IMR-90 (cell line): ENCODE data around the gene PHKB. TPM values are rescaled to one million over a fixed set of nuclear protein-coding genes. Genes with fewer than 3 reads are reported as not detected.

Experiments
- ATAC-seq: fragments of 200-7000 bp; cut with Tn5 transposase; 2 replicates; pipeline ENCODE4 v1.9.1; 2020; ENCODE audit warnings: low read depth, mild to moderate bottlenecking, moderate library complexity
- BruUV-seq: library from RNA; stranded (reverse); fragments of 400-500 nt; replicated peaks from 2 replicates; lab custom pipeline; 2021; lab: Mats Ljungman, UMichigan
- CTCF ChIA-PET: fragments of 300-600 bp; formaldehyde crosslinking; extraction: SDS; loops from one replicate; lab custom pipeline; 2021; ENCODE audit warnings: antibody characterized with exemption; lab: Yijun Ruan, JAX
- POLR2A ChIA-PET: fragments of 300-600 bp; sonication (Branson Sonifier 250); formaldehyde crosslinking; loops from one replicate; lab custom pipeline; 2022; ENCODE audit warnings: antibody characterized with exemption; ENCODE audit not compliant: unreplicated experiment; lab: Charles Lee
- DNase-seq: peaks from one replicate; pipeline ENCODE4 v3.0.0; 2013
- H2AFZ ChIP-seq: replicated peaks from 2 replicates; pipeline ENCODE3; 2013; ENCODE audit warnings: low read length, mild to moderate bottlenecking; ENCODE audit not compliant: poor library complexity
- H2AK5ac ChIP-seq: 2 replicates; pipeline ENCODE4 v1.6.1; 2013; ENCODE audit warnings: low read depth, low read length, inconsistent platforms
- H2AK9ac ChIP-seq: replicated peaks from 2 replicates; pipeline ENCODE3; 2013; ENCODE audit warnings: mild to moderate bottlenecking, low read depth, low read length, moderate library complexity; ENCODE audit not compliant: poor library complexity
- H2BK120ac ChIP-seq: 2 replicates; pipeline ENCODE4 v1.6.1; 2013; ENCODE audit warnings: low read depth, low read length, inconsistent platforms
- H2BK15ac ChIP-seq: 3 replicates; pipeline ENCODE4 v1.6.1; 2013; ENCODE audit warnings: low read depth, low read length, inconsistent platforms
- H2BK20ac ChIP-seq: 2 replicates; pipeline ENCODE4 v1.6.1; 2013; ENCODE audit warnings: low read depth, mild to moderate bottlenecking, inconsistent platforms, low read length, moderate library complexity
- H2BK5ac ChIP-seq: 2 replicates; pipeline ENCODE4 v1.6.1; 2013; ENCODE audit warnings: mild to moderate bottlenecking, low read depth, low read length, inconsistent platforms; ENCODE audit not compliant: poor library complexity, severe bottlenecking
- H3K14ac ChIP-seq: replicated peaks from 2 replicates; pipeline ENCODE4 v1.6.1; 2013; ENCODE audit warnings: low read depth, low read length, inconsistent platforms
- H3K18ac ChIP-seq: 2 replicates; pipeline ENCODE4 v1.6.1; 2013; ENCODE audit warnings: low read depth, low read length, control low read depth
- H3K23ac ChIP-seq: 2 replicates; pipeline ENCODE4 v1.6.1; 2013; ENCODE audit warnings: low read depth, low read length, inconsistent platforms
- H3K27ac ChIP-seq: 2 replicates; pipeline ENCODE4 v1.5.1; 2013; ENCODE audit warnings: mild to moderate bottlenecking, control low read depth, low read length; ENCODE audit not compliant: insufficient read depth
- H3K27me3 ChIP-seq: 2 replicates; pipeline ENCODE4 v1.6.1; 2013; ENCODE audit warnings: low read length; ENCODE audit not compliant: control insufficient read depth, insufficient read depth
- H3K36me3 ChIP-seq: 2 replicates; pipeline ENCODE4 v1.6.1; 2013; ENCODE audit warnings: low read length, mixed read lengths; ENCODE audit not compliant: control insufficient read depth, insufficient read depth
- H3K4ac ChIP-seq: 2 replicates; pipeline ENCODE4 v1.6.1; 2013; ENCODE audit warnings: low read depth, low read length, inconsistent platforms
- H3K4me1 ChIP-seq: 2 replicates; pipeline ENCODE4 v1.6.1; 2013; ENCODE audit warnings: low read length, mixed read lengths; ENCODE audit not compliant: control insufficient read depth, insufficient read depth
- H3K4me2 ChIP-seq: 2 replicates; pipeline ENCODE4 v1.6.1; 2013; ENCODE audit warnings: low read depth, mild to moderate bottlenecking, control low read depth, low read length, moderate library complexity
- H3K4me3 ChIP-seq: 2 replicates; pipeline ENCODE4 v1.5.1; 2013; ENCODE audit warnings: low read depth, mild to moderate bottlenecking, control low read depth, low read length, moderate library complexity; ENCODE audit not compliant: insufficient read depth
- H3K56ac ChIP-seq: 2 replicates; pipeline ENCODE4 v1.6.1; 2013; ENCODE audit warnings: low read length, inconsistent platforms; ENCODE audit not compliant: insufficient read depth; ENCODE audit errors: extremely low read depth
- H3K79me1 ChIP-seq, 2 experiments: 2 replicates each; pipeline ENCODE4 v1.6.1; 2013; ENCODE audit warnings: low read length in 2 of 2, inconsistent platforms in 1 of 2, low read depth in 1 of 2
- H3K9ac ChIP-seq: 2 replicates; pipeline ENCODE4 v1.6.1; 2013; ENCODE audit warnings: low read depth, low read length, control low read depth
- H3K9me1 ChIP-seq: 2 replicates; pipeline ENCODE4 v1.6.1; 2013; ENCODE audit warnings: low read length, inconsistent platforms; ENCODE audit not compliant: insufficient read depth
- H3K9me3 ChIP-seq: 2 replicates; pipeline ENCODE4 v1.6.1; 2013; ENCODE audit warnings: low read length; ENCODE audit not compliant: control insufficient read depth, insufficient read depth
- H4K20me1 ChIP-seq: 2 replicates; pipeline ENCODE4 v1.6.1; 2013; ENCODE audit warnings: low read length, inconsistent platforms; ENCODE audit not compliant: insufficient read depth
- H4K5ac ChIP-seq: 2 replicates; pipeline ENCODE4 v1.6.1; 2013; ENCODE audit warnings: mild to moderate bottlenecking, low read depth, low read length, control low read depth
- H4K8ac ChIP-seq, 2 experiments: 2 replicates each; pipeline ENCODE4 v1.6.1; 2013; ENCODE audit warnings: low read depth in 2 of 2, low read length in 2 of 2, control low read depth in 1 of 2, inconsistent platforms in 1 of 2
- H4K91ac ChIP-seq: 2 replicates; pipeline ENCODE4 v1.6.1; 2013; ENCODE audit warnings: low read depth, low read length, inconsistent platforms; ENCODE audit not compliant: insufficient read depth
- BHLHE40 ChIP-seq: fragments of 150-350 bp; IDR thresholded peaks from 2 replicates; pipeline ENCODE4 v1.6.1; 2016; ENCODE audit warnings: mild to moderate bottlenecking, low read depth, low read length
- CEBPB ChIP-seq: IDR thresholded peaks from 2 replicates; pipeline ENCODE4 v1.6.1; 2012; ENCODE audit warnings: low read depth, low read length, improper control_type of control experiment
- MAFK ChIP-seq: IDR thresholded peaks from 2 replicates; pipeline ENCODE4 v1.6.1; 2012; ENCODE audit warnings: low read depth, low read length, improper control_type of control experiment
- MAZ ChIP-seq: IDR thresholded peaks from 2 replicates; pipeline ENCODE4 v1.6.1; 2012; ENCODE audit warnings: low read depth, mild to moderate bottlenecking, low read length, improper control_type of control experiment, moderate library complexity, borderline replicate concordance
- MXI1 ChIP-seq: IDR thresholded peaks from 2 replicates; pipeline ENCODE4 v1.6.1; 2012; ENCODE audit warnings: low read depth, mild to moderate bottlenecking, low read length, moderate library complexity, borderline replicate concordance
- NFE2L2 ChIP-seq: fragments of 150-350 bp; IDR thresholded peaks from 2 replicates; pipeline ENCODE4 v1.6.1; 2016; ENCODE audit warnings: low read depth, mild to moderate bottlenecking, low read length
- RAD21 ChIP-seq: IDR thresholded peaks from 2 replicates; pipeline ENCODE4 v1.6.1; 2012; ENCODE audit warnings: low read length, improper control_type of control experiment
- RCOR1 ChIP-seq: IDR thresholded peaks from 2 replicates; pipeline ENCODE4 v1.6.1; 2012; ENCODE audit warnings: mild to moderate bottlenecking, low read length, improper control_type of control experiment; ENCODE audit not compliant: insufficient replicate concordance
- SMC3 ChIP-seq: fragments of 150-350 bp; IDR thresholded peaks from 2 replicates; pipeline ENCODE4 v1.6.1; 2016; ENCODE audit warnings: low read depth, mild to moderate bottlenecking, antibody characterized with exemption, low read length, moderate library complexity
- WGBS, 2 experiments: methylation state at CpG; one replicate each; pipeline versions ENCODE4 v1.1.5 to v1.1.7; 2013; ENCODE audit warnings: missing lambda C conversion rate in 2 of 2; ENCODE audit not compliant: insufficient read length in 1 of 2; ENCODE audit errors: extremely low coverage in 2 of 2; 5-methylcytosine and 5-hydroxymethylcytosine counted together
- dilution Hi-C: fragments of 300-500 bp; cut with HindIII; formaldehyde crosslinking; loops from one replicate; pipeline ENCODE4 v1.14.3; 2018; ENCODE audit warnings: low sequenced_read_pairs; ENCODE audit not compliant: unreplicated experiment
- in situ Hi-C: fragments of 300-500 bp; cut with MboI; formaldehyde crosslinking; loops from 3 replicates; pipeline ENCODE4 v1.14.3; 2019; ENCODE audit warnings: low sequenced_read_pairs, inconsistent platforms, mixed read lengths
- intact Hi-C: fragments of 100-400 bp; cut with micrococcal nuclease; formaldehyde crosslinking; loops from 2 replicates; pipeline ENCODE4 v1.10.0; 2022
- polyA plus RNA-seq, 3 experiments: library from polyadenylated mRNA; depleted of rRNA; stranded (reverse); fragments of >200 nt; gene quantifications; 2 replicates each; pipeline ENCODE4 v1.2.3, GENCODE V29; 2012; ENCODE audit warnings: low replicate concordance in 1 of 3
- total RNA-seq: library from RNA; depleted of rRNA; stranded (reverse); fragments of >200 nt; gene quantifications from 2 replicates; pipeline ENCODE4 v1.2.3, GENCODE V29; 2012

The PHKB gene
- total and polyA plus RNA-seq, 2 of the 4 experiments (the other 2 are of a cell fraction): 24.2 to 58.6 TPM

DNA sequence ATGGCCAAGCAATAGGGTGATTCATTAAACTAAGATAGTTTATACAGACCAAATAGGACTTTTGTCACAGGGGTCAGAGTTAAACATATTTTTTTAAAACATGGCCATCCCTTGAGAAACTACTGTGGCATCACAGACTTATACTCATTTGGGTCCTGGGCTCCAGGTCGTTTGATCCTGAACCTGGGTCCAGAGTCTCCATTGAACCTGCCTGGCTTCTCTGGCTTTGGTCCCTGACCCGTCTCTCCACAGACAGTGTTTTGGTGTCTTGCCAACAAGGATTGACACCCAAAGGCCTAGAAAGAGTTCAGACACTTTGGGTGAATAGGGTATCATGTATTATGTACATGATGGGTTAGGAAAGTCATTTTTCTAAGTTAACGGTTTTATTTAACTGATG, 236.7 kb downstream of the PHKB start:
- no peak overlapping the region for H3K4me2 ChIP-seq
- no peak for DNase-seq
- no peaks in the 10 kb centered on the region for H3K79me1 ChIP-seq
- H3K14ac ChIP-seq: no peak overlapping the region
- ATAC-seq: no peak
- H4K5ac ChIP-seq: no peak overlapping the region
- H3K56ac ChIP-seq: no peak overlapping the region
- intact Hi-C loops (loop anchor here (10.0 kb wide), 1 partner anchor 457 kb away; the partner anchor contains the start of gene ABCC12), dilution Hi-C loops (no loop called here), in situ Hi-C loops (no loop called here)
- H2AFZ ChIP-seq: no peak overlapping the region
- TF ChIP-seq MAZ: no peak
- no peak for TF ChIP-seq SMC3
- no peak for TF ChIP-seq BHLHE40
- TF ChIP-seq MXI1: no peak
- TF ChIP-seq CEBPB: no peak
- TF ChIP-seq RAD21: no peak
- no peak for TF ChIP-seq RCOR1
- no peak for TF ChIP-seq NFE2L2
- TF ChIP-seq MAFK: no peak
- H2AK5ac ChIP-seq: no peak overlapping the region
- no peaks in the 10 kb centered on the region for H3K9me1 ChIP-seq
- H3K9ac ChIP-seq: no peak overlapping the region
- no peaks in the 10 kb centered on the region for H3K9me3 ChIP-seq
- no peak overlapping the region for H2BK20ac ChIP-seq
- H3K36me3 ChIP-seq: peaks cover 20% of the 10 kb centered on the region
- no peak overlapping the region for H3K18ac ChIP-seq
- H3K27ac ChIP-seq: no peak overlapping the region
- H4K8ac ChIP-seq: no peak overlapping the region
- H4K91ac ChIP-seq: no peak overlapping the region
- H2BK120ac ChIP-seq: no peak overlapping the region
- H3K27me3 ChIP-seq: no peaks in the 10 kb centered on the region
- no peak overlapping the region for H2BK5ac ChIP-seq
- no CpG with 5 or more reads among the region's 3 CpGs for WGBS, 2 experiments
- H4K20me1 ChIP-seq: no peaks in the 10 kb centered on the region
- no peak overlapping the region for H2BK15ac ChIP-seq
- H3K23ac ChIP-seq: no peak overlapping the region
- BruUV-seq: no TSS peak
- POLR2A ChIA-PET: no interaction called here
- H3K4me3 ChIP-seq: no peak overlapping the region
- CTCF ChIA-PET: no interaction called here
- no peak overlapping the region for H3K4ac ChIP-seq
- no peaks in the 10 kb centered on the region for H3K4me1 ChIP-seq
- no peak overlapping the region for H2AK9ac ChIP-seq
